GM19468 (cell line): ENCODE data around the gene ACAP2.
"Not testable (repeated sequence)": the region's sequence is repeated elsewhere in the genome, so short reads cannot be mapped to it uniquely, and the experiment has no call there.

Experiments
- ATAC-seq: cut with Tn5 transposase; IDR thresholded peaks from one replicate; pipeline ENCODE4 v1.9.1; 2021; ENCODE audit warnings: mild to moderate bottlenecking, moderate library complexity, moderate number of reproducible peaks; ENCODE audit not compliant: unreplicated experiment; ENCODE audit errors: extremely low read depth

ACAP2 gene

DNA sequence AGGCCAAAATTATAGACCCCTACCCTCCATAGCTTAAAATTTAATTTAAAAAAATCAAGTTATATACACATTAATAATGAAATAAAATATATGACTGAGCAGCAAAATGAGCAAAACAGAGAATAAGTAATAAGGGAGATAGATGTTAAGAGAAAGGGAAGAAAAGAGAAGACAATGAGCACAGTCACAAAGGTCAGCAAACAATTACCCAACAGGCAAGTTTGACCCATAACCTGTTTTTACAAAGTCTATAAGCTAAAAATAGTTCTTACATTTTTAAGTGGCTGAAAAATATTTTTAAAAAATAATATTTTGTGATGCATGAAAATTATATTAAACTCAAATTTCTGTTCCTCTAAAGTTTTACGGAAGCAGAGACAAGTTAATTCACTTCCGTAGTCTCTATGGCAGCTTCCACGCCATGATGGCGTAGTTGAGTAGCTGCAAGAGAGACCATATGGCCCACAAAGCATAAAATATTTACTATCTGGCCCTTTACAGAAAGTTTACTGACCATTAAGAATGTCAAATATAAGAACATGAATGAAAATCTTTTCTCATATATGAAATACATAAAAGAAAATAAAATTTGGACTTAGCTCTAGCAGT is 47.5 kb downstream of the ACAP2 start:
- ATAC-seq = no peak

DNA sequence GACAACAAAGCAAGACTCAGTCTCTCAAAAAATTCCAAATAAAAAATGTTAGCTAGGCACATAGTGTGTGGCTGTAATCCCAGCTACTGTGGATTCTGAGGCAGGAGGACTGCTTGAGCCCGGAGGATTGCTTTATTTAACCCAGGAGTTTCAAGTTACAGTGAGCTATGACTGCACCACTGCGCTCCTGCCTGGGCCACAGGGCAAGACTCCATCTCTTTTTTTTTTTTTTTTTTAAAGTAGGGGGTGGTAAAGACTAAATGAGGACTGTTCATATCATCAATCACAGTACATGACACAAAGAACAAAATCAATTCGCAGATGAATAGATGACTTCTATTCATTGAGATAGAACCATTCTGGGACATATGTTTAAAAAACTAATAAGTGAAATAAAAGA is 48.1 kb downstream of the ACAP2 start:
- ATAC-seq = no peak

GRCh38 chr3:195394024-195394423 is 48.8 kb downstream of the ACAP2 start:
- peak; percentile 44 for ATAC-seq

- no peak for ATAC-seq
Measured at GRCh38 chr3:195388380-195388779, 54.4 kb downstream of the ACAP2 start.

DNA sequence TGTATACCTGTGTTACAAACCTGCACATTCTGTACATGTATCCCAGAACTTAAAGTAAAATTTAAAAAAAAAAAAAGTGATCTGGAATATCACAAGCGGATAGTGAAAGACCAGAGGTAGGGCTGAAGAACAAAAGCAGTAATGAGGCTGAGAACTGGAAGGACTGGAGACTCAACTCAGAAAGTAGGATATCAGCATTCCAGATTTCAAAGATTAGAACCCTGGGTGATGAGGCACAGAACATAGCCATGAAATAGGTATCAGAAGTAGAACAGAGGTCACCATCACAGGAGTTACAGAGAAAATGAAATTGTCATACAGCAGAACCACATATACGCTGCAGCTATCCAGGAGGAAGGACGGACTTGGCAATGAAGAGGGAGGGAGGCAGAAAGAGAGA is 56.1 kb downstream of the ACAP2 start:
- no peak for ATAC-seq

DNA sequence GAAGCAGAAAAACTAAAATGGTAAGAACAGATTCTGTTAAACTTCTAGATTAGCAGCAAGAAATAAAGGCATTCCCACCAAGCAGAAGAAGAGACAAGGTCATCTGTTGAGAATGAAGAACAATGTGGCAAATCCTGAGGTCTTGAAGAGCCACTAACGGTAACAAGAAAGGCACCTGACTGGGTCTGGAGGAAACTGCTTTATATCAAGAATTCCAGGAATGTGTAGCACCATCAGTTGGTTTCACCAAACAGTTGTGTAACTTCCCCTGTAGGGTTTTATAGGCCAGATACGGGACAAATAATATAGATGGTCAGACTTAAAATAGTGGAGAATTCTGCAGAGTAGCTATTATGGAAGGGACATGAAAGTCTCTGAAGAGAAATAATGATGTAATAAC is 57.3 kb downstream of the ACAP2 start:
- ATAC-seq = no peak

DNA sequence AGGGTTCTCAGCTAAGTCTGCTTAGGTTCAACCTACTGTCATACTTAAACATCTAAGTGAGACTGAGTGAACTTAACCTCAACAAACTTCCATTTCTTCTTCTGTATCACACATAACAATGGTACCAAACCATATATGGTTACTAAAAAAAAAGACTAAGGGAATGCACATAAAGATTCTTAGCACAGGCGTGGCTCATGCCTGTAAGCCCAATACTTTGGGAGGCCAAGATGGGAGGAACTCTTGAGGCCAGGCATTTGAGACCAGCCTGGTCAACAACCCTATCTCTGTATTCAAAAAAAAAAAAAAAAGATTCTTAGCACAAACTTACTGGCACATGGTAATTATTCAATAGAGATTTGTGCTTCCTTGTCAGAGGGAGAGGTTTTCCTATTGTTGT is 57.9 kb downstream of the ACAP2 start:
- no peak for ATAC-seq

DNA sequence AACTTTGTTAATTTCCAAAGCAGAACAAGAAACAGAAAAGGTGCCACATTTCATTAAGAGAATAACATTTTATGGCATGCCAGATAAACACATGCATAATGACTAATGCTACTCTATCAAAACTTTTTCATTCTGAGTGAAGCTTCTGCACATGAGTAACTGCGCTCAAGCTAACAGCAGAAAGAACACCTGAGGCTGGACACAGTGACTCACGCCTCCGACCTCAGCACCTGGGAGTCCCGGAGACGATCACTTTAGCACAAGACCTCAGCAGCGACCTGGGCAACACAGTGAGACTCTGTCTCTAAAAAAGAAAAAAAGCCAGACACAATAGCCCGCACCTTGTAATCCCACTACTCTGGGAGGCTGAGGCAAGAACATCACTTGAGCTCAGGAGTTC is 70.6 kb downstream of the ACAP2 start:
- ATAC-seq = no peak

GRCh38 chr3:195366200-195366925 is 76.5 kb downstream of the ACAP2 start:
- no peak for ATAC-seq

DNA sequence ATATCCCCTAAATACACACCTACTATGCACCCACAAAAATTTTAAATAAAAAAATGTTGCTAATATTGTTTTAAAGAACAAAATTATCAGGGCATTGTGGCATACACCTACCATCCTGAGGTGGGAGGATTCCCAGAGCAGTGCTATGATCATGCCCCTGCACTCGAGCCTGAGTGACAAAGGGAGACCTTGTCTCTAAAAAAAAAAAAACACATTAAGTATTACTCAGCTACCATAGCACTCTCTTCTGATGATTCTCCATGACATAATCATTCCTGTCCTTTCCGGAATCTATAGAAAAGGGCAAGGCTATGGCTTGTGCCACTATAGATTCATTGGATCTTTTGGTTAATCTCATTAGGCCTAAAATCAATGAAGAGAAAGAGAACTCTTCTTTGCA is 77.4 kb downstream of the ACAP2 start:
- ATAC-seq = no peak

- not testable (repeated sequence) for ATAC-seq
Measured at GRCh38 chr3:195357797-195358196, 85.0 kb downstream of the ACAP2 start.

- ATAC-seq = no peak
Measured at GRCh38 chr3:195356151-195357086, 86.4 kb downstream of the ACAP2 start.

- ATAC-seq = not testable (repeated sequence)
Measured at GRCh38 chr3:195354009-195354408, 88.8 kb downstream of the ACAP2 start.

DNA sequence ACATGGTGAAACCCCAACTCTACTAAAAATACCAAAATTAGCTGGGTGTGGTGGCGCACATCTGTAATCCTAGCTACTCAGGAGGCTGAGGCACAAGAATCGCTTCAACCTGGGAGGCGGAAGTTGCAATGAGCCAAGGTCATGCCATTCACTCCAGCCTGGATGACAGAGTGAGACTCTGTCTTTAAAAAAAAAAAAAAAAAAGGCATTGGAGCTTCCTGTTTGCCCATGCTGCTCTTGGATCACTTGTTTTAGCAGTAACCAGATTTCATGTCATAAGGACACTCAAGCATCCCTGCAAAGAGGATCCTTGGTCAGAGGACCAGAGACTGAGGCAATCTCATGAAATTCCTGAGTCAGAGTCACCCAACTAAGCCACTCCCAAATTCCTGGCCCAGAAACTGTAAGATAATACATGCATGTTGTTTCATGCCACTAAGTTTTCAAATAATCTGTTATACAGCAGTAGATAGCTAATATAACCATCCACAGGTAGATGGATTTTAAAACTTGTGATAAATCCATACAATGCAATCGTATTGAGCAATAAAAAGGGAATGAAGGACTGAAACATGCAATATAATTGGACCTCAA is 89.8 kb downstream of the ACAP2 start:
- ATAC-seq = no peak

GRCh38 chr3:195348426-195349115 is 94.2 kb downstream of the ACAP2 start:
- ATAC-seq = no peak

GRCh38 chr3:195337747-195338146 is 105.1 kb downstream of the ACAP2 start:
- no peak for ATAC-seq

GRCh38 chr3:195334967-195335366 is 107.9 kb downstream of the ACAP2 start:
- ATAC-seq = no peak

DNA sequence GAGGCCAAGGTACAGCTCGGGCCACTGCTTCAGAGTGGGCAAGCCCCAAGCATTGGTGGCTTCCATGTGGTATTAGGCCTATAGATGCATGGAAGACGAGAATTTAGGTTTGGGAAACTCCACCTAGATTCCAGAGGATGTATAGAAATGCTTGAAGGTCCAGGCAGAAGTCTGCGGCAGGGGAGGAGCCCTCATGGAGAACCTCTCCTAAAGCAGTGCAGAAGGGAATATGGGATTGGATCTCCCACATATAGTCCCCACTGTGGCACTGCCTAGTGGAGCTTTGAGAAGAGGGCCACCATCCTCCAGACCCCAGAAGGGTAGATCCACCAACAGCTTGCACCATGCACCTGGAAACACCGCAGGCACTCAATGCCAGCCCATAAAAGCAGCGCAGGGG is 123.8 kb downstream of the ACAP2 start:
- no peak for ATAC-seq

GRCh38 chr3:195312714-195313113 is 130.1 kb downstream of the ACAP2 start:
- no peak for ATAC-seq

GRCh38 chr3:195307711-195308110 is 135.1 kb downstream of the ACAP2 start:
- no peak for ATAC-seq
